Chondrocyte (in vitro differentiated cells): ENCODE data around the gene ZNF597. TPM values are rescaled to one million over a fixed set of nuclear protein-coding genes. Genes with fewer than 3 reads are reported as not detected.

Experiments
- DNase-seq: peaks from one replicate; pipeline ENCODE4 v3.0.0; 2021; ENCODE audit warnings: mixed read lengths, low spot score
- H3K27ac Mint-ChIP-seq: one replicate; pipeline ENCODE4 v1.8.0; 2021; ENCODE audit warnings: mild to moderate bottlenecking, moderate library complexity, mixed read lengths; ENCODE audit not compliant: unreplicated experiment
- H3K27me3 Mint-ChIP-seq: 2 replicates; pipeline ENCODE4 v1.8.0; 2021; ENCODE audit warnings: low read depth, mixed read lengths
- H3K36me3 Mint-ChIP-seq: 2 replicates; pipeline ENCODE4 v1.8.0; 2021; ENCODE audit warnings: low read depth, mixed read lengths
- H3K4me1 Mint-ChIP-seq: 2 replicates; pipeline ENCODE4 v1.8.0; 2021; ENCODE audit warnings: low read depth, mild to moderate bottlenecking, mixed read lengths
- H3K4me3 Mint-ChIP-seq: one replicate; pipeline ENCODE4 v1.8.0; 2021; ENCODE audit warnings: mild to moderate bottlenecking, moderate library complexity, mixed read lengths; ENCODE audit not compliant: unreplicated experiment
- H3K9me3 Mint-ChIP-seq: 2 replicates; pipeline ENCODE4 v1.8.0; 2021; ENCODE audit warnings: low read depth, mixed read lengths
- total RNA-seq: library from RNA; stranded (reverse); gene quantifications from 3 replicates; pipeline ENCODE4 v1.2.1, GENCODE V29; 2021
- TF ChIP-seq, protein P1 (sequence below): fragments of 200-600 bp; sonication (generic); IDR thresholded peaks from 2 replicates; pipeline ENCODE4 v1.5.0; 2021; ENCODE audit warnings: antibody characterized with exemption, mild to moderate bottlenecking, moderate library complexity

ZNF597 gene
- total RNA-seq, 1 donor from 2014 or later = 2.5 TPM

DNA sequence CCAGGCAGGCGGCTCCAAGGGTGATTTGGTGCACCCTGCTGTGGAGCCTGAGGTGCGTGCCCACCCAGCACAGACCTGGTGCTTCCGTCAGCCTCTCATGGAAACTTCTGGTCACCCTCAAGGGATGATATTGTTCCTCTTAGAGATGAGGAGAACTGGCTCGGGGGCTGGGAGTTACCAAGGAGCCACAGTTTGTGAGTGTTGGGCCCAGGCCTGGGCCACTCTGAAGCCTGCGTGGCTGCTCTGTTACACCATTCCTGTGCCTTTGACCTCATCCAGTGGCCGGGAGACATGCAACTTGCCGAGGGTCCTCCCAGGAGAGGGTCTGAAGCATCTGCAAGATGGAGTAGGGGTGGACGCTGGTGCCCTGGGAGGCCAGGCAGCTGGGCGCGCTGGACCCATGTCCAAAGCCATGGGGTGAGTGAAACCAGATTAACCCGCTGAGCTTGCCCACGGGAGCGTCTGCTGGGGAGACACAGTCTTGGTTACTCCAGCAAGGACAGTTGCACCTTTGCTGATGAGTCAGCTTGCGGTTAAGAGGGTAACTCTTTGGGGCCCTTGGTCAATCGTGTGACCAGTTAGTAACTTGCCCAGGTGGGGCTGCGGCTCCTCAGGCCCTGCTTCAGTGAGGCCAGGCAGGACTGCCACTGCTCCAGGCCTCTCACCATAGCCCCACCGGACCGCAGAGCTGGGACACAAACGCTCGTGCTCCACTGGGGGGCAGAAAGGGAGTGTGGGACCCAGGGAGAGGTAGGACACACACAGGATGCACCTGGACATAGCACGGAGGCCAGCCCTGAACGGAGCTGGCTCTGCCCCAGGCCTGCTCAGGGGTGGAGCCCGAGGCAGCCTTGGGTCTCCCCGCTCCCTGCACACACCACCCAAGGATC, 44.5 kb upstream of the ZNF597 start:
- DNase-seq = peak; percentile 74
- H3K27ac Mint-ChIP-seq = no peak overlapping the region
- no peaks in the 10 kb centered on the region for H3K27me3 Mint-ChIP-seq
- peaks cover 23% of the 10 kb centered on the region for H3K36me3 Mint-ChIP-seq
- no peaks in the 10 kb centered on the region for H3K9me3 Mint-ChIP-seq
- TF ChIP-seq, protein P1, sequence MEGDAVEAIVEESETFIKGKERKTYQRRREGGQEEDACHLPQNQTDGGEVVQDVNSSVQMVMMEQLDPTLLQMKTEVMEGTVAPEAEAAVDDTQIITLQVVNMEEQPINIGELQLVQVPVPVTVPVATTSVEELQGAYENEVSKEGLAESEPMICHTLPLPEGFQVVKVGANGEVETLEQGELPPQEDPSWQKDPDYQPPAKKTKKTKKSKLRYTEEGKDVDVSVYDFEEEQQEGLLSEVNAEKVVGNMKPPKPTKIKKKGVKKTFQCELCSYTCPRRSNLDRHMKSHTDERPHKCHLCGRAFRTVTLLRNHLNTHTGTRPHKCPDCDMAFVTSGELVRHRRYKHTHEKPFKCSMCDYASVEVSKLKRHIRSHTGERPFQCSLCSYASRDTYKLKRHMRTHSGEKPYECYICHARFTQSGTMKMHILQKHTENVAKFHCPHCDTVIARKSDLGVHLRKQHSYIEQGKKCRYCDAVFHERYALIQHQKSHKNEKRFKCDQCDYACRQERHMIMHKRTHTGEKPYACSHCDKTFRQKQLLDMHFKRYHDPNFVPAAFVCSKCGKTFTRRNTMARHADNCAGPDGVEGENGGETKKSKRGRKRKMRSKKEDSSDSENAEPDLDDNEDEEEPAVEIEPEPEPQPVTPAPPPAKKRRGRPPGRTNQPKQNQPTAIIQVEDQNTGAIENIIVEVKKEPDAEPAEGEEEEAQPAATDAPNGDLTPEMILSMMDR = no peak
- no peaks in the 10 kb centered on the region for H3K4me1 Mint-ChIP-seq
- no peak overlapping the region for H3K4me3 Mint-ChIP-seq

DNA sequence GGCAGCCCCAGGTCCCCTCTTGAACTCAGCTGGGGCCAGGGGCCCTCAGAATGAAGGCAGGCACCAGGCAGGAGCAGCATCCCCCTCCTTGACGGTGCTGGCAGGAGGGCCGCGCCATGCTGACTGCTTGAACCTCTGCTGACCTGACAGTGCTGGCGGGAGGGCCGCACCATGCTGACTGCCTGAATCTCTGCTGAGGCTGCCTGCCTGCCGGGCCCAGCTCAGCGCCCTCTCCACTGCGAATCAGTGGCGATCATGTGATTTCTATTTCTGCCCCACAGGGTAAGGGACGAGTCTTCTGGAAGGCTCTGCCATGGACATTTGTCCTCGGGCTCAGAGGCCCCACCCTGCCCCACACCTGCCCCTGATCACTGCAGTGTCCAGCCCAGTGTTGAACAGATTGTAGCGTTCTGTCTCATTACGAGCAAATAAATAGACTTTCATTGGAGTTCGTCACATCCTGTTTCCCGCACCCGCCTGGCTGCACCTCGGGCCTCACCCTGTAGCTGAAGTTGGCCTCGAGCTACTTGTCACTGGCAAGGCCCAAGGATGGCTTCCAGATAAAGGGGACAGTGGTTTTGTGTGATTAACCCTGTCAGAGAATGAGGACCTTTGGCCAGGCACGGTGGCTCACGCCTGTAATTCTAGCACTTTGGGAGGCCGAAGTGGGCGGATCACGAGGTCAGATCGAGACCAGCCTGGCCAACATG, 43.4 kb upstream of the ZNF597 start:
- Mint-ChIP-seq H3K4me3 (no peak overlapping the region), H3K9me3 (no peaks in the 10 kb centered on the region), H3K27ac (no peak overlapping the region), H3K36me3 (peaks cover 27% of the 10 kb centered on the region), H3K4me1 (peaks cover 1% of the 10 kb centered on the region), H3K27me3 (no peaks in the 10 kb centered on the region)
- peak; percentile 53 for DNase-seq
- TF ChIP-seq, protein P1 = no peak

DNA sequence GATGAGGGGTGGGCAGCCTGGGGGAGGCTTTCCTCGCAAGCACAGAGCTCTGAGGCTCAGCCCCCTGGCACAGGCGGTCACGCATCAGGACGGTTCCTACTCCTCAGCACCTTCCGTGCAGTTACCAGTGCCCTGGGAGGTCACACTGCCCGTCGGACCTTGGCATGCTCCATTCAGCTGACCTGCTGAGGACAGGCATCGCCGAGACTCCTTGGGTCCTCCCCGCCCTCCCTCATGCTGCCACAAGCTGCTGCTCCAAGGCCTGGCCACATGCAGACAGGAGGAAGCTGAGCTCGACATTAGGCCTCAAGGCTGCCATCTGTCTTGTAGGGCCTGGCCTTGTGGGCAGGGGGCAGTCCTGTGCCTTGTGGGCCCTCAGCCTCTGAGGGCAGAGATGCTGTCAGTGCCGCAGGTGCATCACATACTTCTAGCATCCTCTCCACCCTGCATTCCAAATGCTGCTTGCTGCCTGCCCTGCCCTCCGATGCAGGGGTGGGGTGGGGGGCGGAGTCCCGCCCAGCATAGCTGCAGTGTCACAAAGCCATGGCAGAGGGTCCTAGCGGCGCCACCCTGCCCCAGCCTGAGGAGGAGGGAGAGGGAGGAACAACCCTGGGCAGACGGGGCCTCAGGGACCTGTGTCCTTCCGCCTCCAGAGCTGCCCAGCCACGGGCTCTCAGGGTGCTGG, 42.7 kb upstream of the ZNF597 start:
- peak; percentile 76 for DNase-seq
- TF ChIP-seq, protein P1 = no peak
- no peak overlapping the region for H3K4me3 Mint-ChIP-seq
- H3K36me3 Mint-ChIP-seq = peaks cover 32% of the 10 kb centered on the region
- H3K27ac Mint-ChIP-seq = no peak overlapping the region
- H3K4me1 Mint-ChIP-seq = peaks cover 8% of the 10 kb centered on the region
- no peaks in the 10 kb centered on the region for H3K9me3 Mint-ChIP-seq
- H3K27me3 Mint-ChIP-seq = no peaks in the 10 kb centered on the region

DNA sequence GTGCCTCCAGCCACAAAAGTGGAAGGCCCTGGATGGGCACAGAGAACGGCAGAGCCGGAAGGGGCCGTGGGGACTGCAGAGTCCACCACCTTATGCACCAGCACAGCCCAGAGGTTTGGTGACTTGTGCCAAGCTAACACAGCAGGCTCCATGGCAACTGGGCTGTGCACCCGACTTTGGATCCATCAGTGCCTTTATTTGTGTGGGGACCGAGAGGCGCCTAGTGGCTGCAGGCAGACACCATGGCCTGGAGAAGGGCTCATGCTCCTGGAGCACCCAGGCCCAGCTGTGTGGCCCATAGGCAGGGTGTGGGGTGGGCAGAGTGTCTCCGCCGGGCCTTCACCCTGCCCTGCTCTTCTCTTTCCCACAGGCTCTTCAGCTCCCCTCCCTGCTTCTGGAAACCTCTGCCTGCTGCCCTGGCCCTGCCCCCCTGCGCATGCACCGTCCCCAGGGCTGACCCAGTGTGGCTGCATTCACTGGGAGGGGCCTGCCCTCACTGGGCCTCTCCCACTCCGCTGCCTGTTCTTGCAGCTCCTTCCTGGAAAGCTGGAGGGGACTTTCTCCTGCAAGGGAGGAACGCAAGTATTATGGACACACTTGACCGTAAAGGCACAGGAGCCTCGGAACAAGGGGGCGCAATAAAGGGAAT, 41.9 kb upstream of the ZNF597 start:
- H3K9me3 Mint-ChIP-seq = no peaks in the 10 kb centered on the region
- H3K27me3 Mint-ChIP-seq = no peaks in the 10 kb centered on the region
- H3K4me3 Mint-ChIP-seq = no peak overlapping the region
- H3K36me3 Mint-ChIP-seq = peaks cover 34% of the 10 kb centered on the region
- peak; percentile 66 for DNase-seq
- TF ChIP-seq, protein P1 = no peak
- H3K4me1 Mint-ChIP-seq = peaks cover 12% of the 10 kb centered on the region
- no peak overlapping the region for H3K27ac Mint-ChIP-seq
